Neutrophil (primary cell): Measurements from ENCODE around the gene NKX2-2.

Experiments used
- H3K27ac ChIP-seq: fragments of 200-600 bp; sonication (generic); 2 replicates; pipeline ENCODE4 v1.5.1; 2016; ENCODE audit warnings: mild to moderate bottlenecking, moderate library complexity
- H3K27me3 ChIP-seq: fragments of 200-600 bp; sonication (generic); 2 replicates; pipeline ENCODE4 v1.6.0; 2016; ENCODE audit warnings: mild to moderate bottlenecking
- H3K36me3 ChIP-seq: fragments of 200-600 bp; sonication (generic); 2 replicates; pipeline ENCODE4 v1.5.1; 2017
- H3K4me1 ChIP-seq, 2 experiments: fragments of 200-600 bp in 1 of 2; sonication (generic) in 1 of 2; 1 replicate in 1 of 2; 2 replicates in 1 of 2; pipeline versions ENCODE4 v1.5.1 to v1.6.1; 2013 to 2016; ENCODE audit warnings: low read depth in 1 of 2, low read length in 1 of 2, mild to moderate bottlenecking in 1 of 2, moderate library complexity in 1 of 2; ENCODE audit not compliant: control insufficient read depth in 1 of 2, insufficient read depth in 1 of 2
- H3K4me3 ChIP-seq, 2 experiments: fragments of 200-600 bp in 1 of 2; sonication (generic) in 1 of 2; 1 replicate in 1 of 2; 2 replicates in 1 of 2; pipeline ENCODE4 v1.5.1; 2013 to 2016; ENCODE audit warnings: low read depth in 1 of 2, low read length in 1 of 2, mild to moderate bottlenecking in 1 of 2, moderate library complexity in 1 of 2
- H3K9me3 ChIP-seq: fragments of 200-600 bp; sonication (generic); 2 replicates; pipeline ENCODE4 v1.5.1; 2016
- CTCF ChIP-seq: fragments of 200-600 bp; sonication (generic); IDR thresholded peaks from 2 replicates; pipeline ENCODE4 v1.5.1; 2016; ENCODE audit warnings: antibody characterized with exemption

NKX2-2 gene

GRCh38 chr20:21516861-21517565 is 3.1 kb upstream of the NKX2-2 start:
- no peak for TF ChIP-seq CTCF
- Histone ChIP-seq H3K4me1 (peaks cover 10 to 28% of the 10 kb centered on the region in 2 experiments), H3K27me3 (peaks cover 100% of the 10 kb centered on the region), H3K9me3 (no peaks in the 10 kb centered on the region), H3K27ac (no peak overlapping the region), H3K36me3 (no peaks in the 10 kb centered on the region), H3K4me3 (no peak overlapping the region)

- Histone ChIP-seq H3K27me3 (peaks cover 100% of the 10 kb centered on the region), H3K36me3 (no peaks in the 10 kb centered on the region), H3K27ac (no peak overlapping the region), H3K4me3 (no peak overlapping the region), H3K4me1 (peaks cover 16 to 36% of the 10 kb centered on the region in 2 experiments), H3K9me3 (no peaks in the 10 kb centered on the region)
- TF ChIP-seq CTCF, result no peak
Measured at GRCh38 chr20:21516180-21516567, 2.3 kb upstream of the NKX2-2 start.

- TF ChIP-seq CTCF, result no peak
- no peak overlapping the region for H3K27ac ChIP-seq
- H3K9me3 ChIP-seq, result no peaks in the 10 kb centered on the region
- H3K4me1 ChIP-seq, result peaks cover 21 to 42% of the 10 kb centered on the region in 2 experiments
- H3K27me3 ChIP-seq, result peaks cover 100% of the 10 kb centered on the region
- H3K36me3 ChIP-seq, result no peaks in the 10 kb centered on the region
- H3K4me3 ChIP-seq, result no peak overlapping the region
Measured at GRCh38 chr20:21515300-21516179, 1.7 kb upstream of the NKX2-2 start.

GRCh38 chr20:21514553-21515251 is 838 bp upstream of the NKX2-2 start:
- no peak overlapping the region for H3K27ac ChIP-seq
- H3K36me3 ChIP-seq, result no peaks in the 10 kb centered on the region
- no peak for TF ChIP-seq CTCF
- no peak overlapping the region for H3K4me3 ChIP-seq
- H3K9me3 ChIP-seq, result no peaks in the 10 kb centered on the region
- H3K27me3 ChIP-seq, result peaks cover 100% of the 10 kb centered on the region
- peaks cover 28 to 51% of the 10 kb centered on the region in 2 experiments for H3K4me1 ChIP-seq

GRCh38 chr20:21513181-21513663 is 642 bp downstream of the NKX2-2 start:
- H3K27ac ChIP-seq, result no peak overlapping the region
- H3K27me3 ChIP-seq, result peaks cover 100% of the 10 kb centered on the region
- peaks cover 31 to 53% of the 10 kb centered on the region in 2 experiments for H3K4me1 ChIP-seq
- no peaks in the 10 kb centered on the region for H3K36me3 ChIP-seq
- no peaks in the 10 kb centered on the region for H3K9me3 ChIP-seq
- no peak for TF ChIP-seq CTCF
- H3K4me3 ChIP-seq, result no peak overlapping the region
